Left ventricle myocardium inferior (tissue), 1 donor: ENCODE results near the gene ZNRD2. TPM values are rescaled to one million over a fixed set of nuclear protein-coding genes. Genes with fewer than 3 reads are reported as not detected.
"Not testable (repeated sequence)": the region's sequence is repeated elsewhere in the genome, so short reads cannot be mapped to it uniquely, and the experiment has no call there.

ENCODE experiments used
- DNase-seq: peaks from one replicate; pipeline ENCODE4 v3.0.0-alpha.2; 2020
- H3K27ac ChIP-seq: fragments of 200-600 bp; replicated peaks from 2 replicates; pipeline ENCODE4 v1.8.0; 2021
- H3K27me3 ChIP-seq: fragments of 200-600 bp; 2 replicates; pipeline ENCODE4 v1.8.0; 2021; ENCODE audit warnings: low read depth
- H3K36me3 ChIP-seq: fragments of 200-600 bp; 2 replicates; pipeline ENCODE4 v1.8.0; 2021
- H3K4me1 ChIP-seq: fragments of 200-600 bp; 2 replicates; pipeline ENCODE4 v1.8.0; 2021
- H3K4me3 ChIP-seq: fragments of 200-600 bp; 2 replicates; pipeline ENCODE4 v1.8.0; 2021; ENCODE audit warnings: mild to moderate bottlenecking, moderate library complexity
- H3K9me3 ChIP-seq: fragments of 200-600 bp; replicated peaks from 2 replicates; pipeline ENCODE4 v1.8.0; 2021
- CTCF ChIP-seq: fragments of 200-600 bp; IDR thresholded peaks from 2 replicates; pipeline ENCODE4 v1.8.0; 2021; ENCODE audit warnings: antibody characterized with exemption, mild to moderate bottlenecking, borderline replicate concordance
- intact Hi-C: fragments of 100-400 bp; cut with micrococcal nuclease; formaldehyde crosslinking; loops from one replicate; pipeline ENCODE4 v1.11.0; 2022
- total RNA-seq: library from RNA; stranded (reverse); fragmentation: NEBNext Ultra II Directional; extraction: Animal tissue kit (Norgen Biotek cat#: 25700); gene quantifications from one replicate; pipeline ENCODE4 v1.2.1, GENCODE V29; 2021
- donor health status: DM: no; HTN: yes; CAD: no; lungs with severe emphysema.

ZNRD2 gene
- total RNA-seq, 1 donor from 2014 or later = 21.1 TPM

DNA sequence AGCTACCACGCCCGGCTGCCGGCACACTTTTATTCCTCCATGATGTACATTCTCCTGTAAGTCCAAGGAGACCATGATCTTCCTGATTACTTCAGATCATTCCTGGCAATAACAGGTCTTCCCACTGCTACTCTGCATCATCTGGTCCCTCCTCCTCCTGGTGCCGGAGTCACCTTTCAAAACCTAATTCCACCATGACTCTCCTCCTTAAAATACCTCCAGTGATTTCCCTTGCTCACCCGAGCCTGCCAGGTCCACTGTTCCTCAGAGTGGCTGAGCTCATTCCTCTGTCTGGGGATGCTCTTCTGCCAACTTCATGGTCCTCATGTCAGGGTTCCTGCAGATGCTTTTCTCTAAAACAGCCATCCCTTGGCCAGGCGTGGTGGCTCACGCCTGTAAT lies 8.3 kb upstream of the ZNRD2 start:
- DNase-seq = no peak
- H3K4me1 ChIP-seq = peaks cover 38% of the 10 kb centered on the region

DNA sequence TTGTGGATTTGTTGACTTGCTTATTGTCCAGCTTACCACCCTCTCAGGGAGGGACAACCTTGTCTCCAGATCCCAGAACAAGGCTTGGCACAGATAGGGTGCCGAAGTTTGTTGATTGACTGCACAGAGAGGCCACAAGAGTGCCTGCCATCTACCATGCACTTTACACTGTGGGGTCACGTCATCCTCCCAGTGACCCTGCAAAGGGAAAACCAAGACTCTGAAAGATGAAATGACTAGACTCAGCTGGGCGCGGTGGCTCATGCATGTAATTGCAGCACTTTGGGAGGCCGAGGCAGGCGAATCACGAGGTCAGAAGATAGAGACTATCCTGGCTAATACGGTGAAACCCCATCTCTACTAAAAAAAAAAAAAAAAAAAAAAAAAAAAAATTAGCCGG lies 7.5 kb upstream of the ZNRD2 start:
- Histone ChIP-seq H3K9me3 (no peaks in the 10 kb centered on the region), H3K36me3 (no peaks in the 10 kb centered on the region), H3K4me1 (peaks cover 36% of the 10 kb centered on the region), H3K27ac (no peak overlapping the region), H3K27me3 (no peaks in the 10 kb centered on the region), H3K4me3 (no peak overlapping the region)
- intact Hi-C loops = no loop called here
- DNase-seq = no peak
- TF ChIP-seq CTCF = no peak

More for the DNA sequence above, 8.3 kb upstream of the ZNRD2 start:
- no peaks in the 10 kb centered on the region for H3K9me3 ChIP-seq
- no peaks in the 10 kb centered on the region for H3K36me3 ChIP-seq
- intact Hi-C loops = no loop called here
- H3K4me3 ChIP-seq = no peak overlapping the region
- no peak overlapping the region for H3K27ac ChIP-seq
- TF ChIP-seq CTCF = no peak
- H3K27me3 ChIP-seq = no peaks in the 10 kb centered on the region

DNA sequence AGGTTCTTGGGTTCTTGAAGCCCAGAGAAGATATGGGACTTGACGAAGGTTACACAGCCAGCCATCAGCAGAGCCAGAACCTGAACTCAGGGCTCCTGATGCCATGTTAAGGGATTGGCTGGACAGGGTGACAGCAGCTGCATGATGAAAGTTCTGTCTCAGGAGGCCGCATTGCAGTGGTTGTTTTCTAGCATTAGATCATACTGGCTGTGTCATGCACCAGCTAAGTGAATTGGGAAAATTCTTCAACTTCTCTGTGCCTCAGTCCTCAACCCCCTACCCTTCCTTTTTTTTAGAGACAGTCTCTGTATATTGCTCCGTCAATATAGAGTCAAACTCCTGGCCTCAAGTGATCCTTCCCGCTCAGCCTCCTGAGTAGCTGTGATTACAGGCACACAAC lies 6.7 kb upstream of the ZNRD2 start:
- intact Hi-C loops = no loop called here
- peaks cover 39% of the 10 kb centered on the region for H3K4me1 ChIP-seq

GRCh38 chr11:65564879-65565559 lies 5.3 kb upstream of the ZNRD2 start:
- H3K36me3 ChIP-seq, H3K9me3 ChIP-seq, H3K27ac ChIP-seq, H3K4me3 ChIP-seq, DNase-seq, H3K27me3 ChIP-seq, intact Hi-C loops: not testable (repeated sequence)
- peaks cover 39% of the 10 kb centered on the region for H3K4me1 ChIP-seq

More for the DNA sequence above, 6.7 kb upstream of the ZNRD2 start:
- no peaks in the 10 kb centered on the region for H3K27me3 ChIP-seq
- no peak overlapping the region for H3K4me3 ChIP-seq
- H3K27ac ChIP-seq = no peak overlapping the region
- TF ChIP-seq CTCF = no peak
- peaks cover under 1% of the 10 kb centered on the region for H3K36me3 ChIP-seq
- no peak for DNase-seq
- no peaks in the 10 kb centered on the region for H3K9me3 ChIP-seq

- Histone ChIP-seq H3K4me1 (peaks cover 38% of the 10 kb centered on the region), H3K36me3 (peaks cover 3% of the 10 kb centered on the region), H3K27ac (no peak overlapping the region), H3K27me3 (no peaks in the 10 kb centered on the region), H3K4me3 (no peak overlapping the region), H3K9me3 (no peaks in the 10 kb centered on the region)
- no peak for TF ChIP-seq CTCF
- intact Hi-C loops = no loop called here
- no peak for DNase-seq
Observed at GRCh38 chr11:65565624-65566453, 4.4 kb upstream of the ZNRD2 start.
